Upper lobe of right lung (tissue), 1 donor: ENCODE results near the gene ETFA. TPM values are rescaled to one million over a fixed set of nuclear protein-coding genes. Genes with fewer than 3 reads are reported as not detected.

ENCODE experiments used
- ATAC-seq: fragments of 200-7000 bp; cut with Tn5 transposase; one replicate; pipeline ENCODE4 v1.9.1; 2020; ENCODE audit warnings: mild to moderate bottlenecking, moderate library complexity
- DNase-seq: peaks from one replicate; pipeline ENCODE4 v3.0.0-alpha.2; 2020
- H3K27ac ChIP-seq: fragments of 200-600 bp; one replicate; pipeline ENCODE4 v1.8.0; 2022
- H3K27me3 ChIP-seq: fragments of 200-600 bp; one replicate; pipeline ENCODE4 v1.8.0; 2022; ENCODE audit warnings: mild to moderate bottlenecking
- H3K36me3 ChIP-seq: fragments of 200-600 bp; one replicate; pipeline ENCODE4 v1.8.0; 2022
- H3K4me1 ChIP-seq: fragments of 200-600 bp; one replicate; pipeline ENCODE4 v1.8.0; 2022
- H3K4me3 ChIP-seq: fragments of 200-600 bp; one replicate; pipeline ENCODE4 v1.8.0; 2022; ENCODE audit warnings: mild to moderate bottlenecking
- H3K9me3 ChIP-seq: fragments of 200-600 bp; one replicate; pipeline ENCODE4 v1.8.0; 2022
- CTCF ChIP-seq: fragments of 200-600 bp; IDR thresholded peaks from one replicate; pipeline ENCODE4 v1.8.0; 2022; ENCODE audit warnings: antibody characterized with exemption
- intact Hi-C: fragments of 100-400 bp; cut with DNase I; formaldehyde crosslinking; loops from one replicate; pipeline ENCODE4 v1.11.0; 2022
- total RNA-seq: library from RNA; stranded (reverse); fragmentation: NEBNext Ultra II Directional; extraction: Animal tissue kit (Norgen Biotek cat#: 25700); gene quantifications from one replicate; pipeline ENCODE4 v1.2.1, GENCODE V29; 2021
- donor health status: DM: no; HTN: yes; CAD: no; lungs with severe emphysema.

Gene ETFA
- total RNA-seq, 1 donor from 2014 or later = 71.3 TPM

GRCh38 chr15:76190070-76190564 is 121.2 kb downstream of the ETFA start:
- TF ChIP-seq CTCF = no peak
- DNase-seq (no peak), ATAC-seq (no peak)
- Histone ChIP-seq H3K4me3 (no peak overlapping the region), H3K4me1 (peaks cover 10% of the 10 kb centered on the region), H3K27ac (no peak overlapping the region), H3K36me3 (no peaks in the 10 kb centered on the region), H3K27me3 (peaks cover 25% of the 10 kb centered on the region), H3K9me3 (no peaks in the 10 kb centered on the region)
- intact Hi-C loops = no loop called here

- no peak overlapping the region for H3K4me3 ChIP-seq
- peaks cover 10% of the 10 kb centered on the region for H3K4me1 ChIP-seq
- DNase-seq (no peak), ATAC-seq (no peak)
- H3K27me3 ChIP-seq = peaks cover 25% of the 10 kb centered on the region
- no peak overlapping the region for H3K27ac ChIP-seq
- no peaks in the 10 kb centered on the region for H3K36me3 ChIP-seq
- intact Hi-C loops = no loop called here
- no peaks in the 10 kb centered on the region for H3K9me3 ChIP-seq
- TF ChIP-seq CTCF = no peak
Measured at GRCh38 chr15:76189106-76189505, 122.2 kb downstream of the ETFA start.

GRCh38 chr15:76187163-76187562 is 124.1 kb downstream of the ETFA start:
- no peaks in the 10 kb centered on the region for H3K36me3 ChIP-seq
- peaks cover 21% of the 10 kb centered on the region for H3K27me3 ChIP-seq
- intact Hi-C loops = no loop called here
- peaks cover 10% of the 10 kb centered on the region for H3K4me1 ChIP-seq
- H3K4me3 ChIP-seq = no peak overlapping the region
- DNase-seq (no peak), ATAC-seq (no peak)
- no peaks in the 10 kb centered on the region for H3K9me3 ChIP-seq
- no peak overlapping the region for H3K27ac ChIP-seq
- no peak for TF ChIP-seq CTCF

- no peak overlapping the region for H3K27ac ChIP-seq
- H3K36me3 ChIP-seq = no peaks in the 10 kb centered on the region
- H3K4me3 ChIP-seq = no peak overlapping the region
- H3K4me1 ChIP-seq = peaks cover 4% of the 10 kb centered on the region
- no peaks in the 10 kb centered on the region for H3K9me3 ChIP-seq
- intact Hi-C loops = no loop called here
- ATAC-seq = peak; percentile 75
- peak; percentile 39 for TF ChIP-seq CTCF
- no peak for DNase-seq
- H3K27me3 ChIP-seq = peaks cover 10% of the 10 kb centered on the region
Measured at GRCh38 chr15:76185716-76186115, 125.6 kb downstream of the ETFA start.

- no peak for DNase-seq
- no peak overlapping the region for H3K4me3 ChIP-seq
- intact Hi-C loops = no loop called here
- TF ChIP-seq CTCF = no peak
- H3K4me1 ChIP-seq = no peaks in the 10 kb centered on the region
- H3K27ac ChIP-seq = no peak overlapping the region
- H3K27me3 ChIP-seq = peaks cover under 1% of the 10 kb centered on the region
- no peaks in the 10 kb centered on the region for H3K36me3 ChIP-seq
- H3K9me3 ChIP-seq = no peaks in the 10 kb centered on the region
- no peak for ATAC-seq
Measured at GRCh38 chr15:76184650-76185035, 126.6 kb downstream of the ETFA start.
